AG09319 (cell line): Measurements from ENCODE around the gene FOXG1.

ENCODE experiments used
- DNase-seq: peaks from one replicate; pipeline ENCODE4 v3.0.0-alpha.2; 2010; ENCODE audit warnings: low read depth; ENCODE audit errors: extremely low read depth
- CTCF ChIP-seq: IDR thresholded peaks from 2 replicates; pipeline ENCODE4 v1.5.1; 2011; ENCODE audit warnings: low read depth, mild to moderate bottlenecking, inconsistent platforms, low read length, moderate library complexity

The FOXG1 gene

GRCh38 chr14:28778138-28779117, 11.8 kb downstream of the FOXG1 start:
- no peak for TF ChIP-seq CTCF
- no peak for DNase-seq

GRCh38 chr14:28779456-28779855, 12.9 kb downstream of the FOXG1 start:
- no peak for TF ChIP-seq CTCF
- no peak for DNase-seq

GRCh38 chr14:28780843-28781820, 14.5 kb downstream of the FOXG1 start:
- TF ChIP-seq CTCF = no peak
- no peak for DNase-seq

GRCh38 chr14:28782301-28782700, 15.7 kb downstream of the FOXG1 start:
- TF ChIP-seq CTCF = no peak
- DNase-seq = no peak

GRCh38 chr14:28783664-28784063, 17.1 kb downstream of the FOXG1 start:
- no peak for TF ChIP-seq CTCF
- no peak for DNase-seq

- DNase-seq = no peak
- TF ChIP-seq CTCF = no peak
These were observed 17.8 kb downstream of the FOXG1 start for GRCh38 chr14:28784096-28785048.
